PC-3 (cell line): Measurements from ENCODE around the gene TBC1D2.

ENCODE experiments used
- CTCF ChIP-seq: fragments of 300-600 bp; sonication (generic); conservative IDR thresholded peaks from 2 replicates; pipeline ENCODE4 v1.5.1; 2017; ENCODE audit warnings: antibody characterized with exemption, low read depth, mild to moderate bottlenecking, low read length
- EZH2 ChIP-seq: fragments of 300-600 bp; sonication (generic); IDR thresholded peaks from one replicate; pipeline ENCODE4 v1.6.1; 2017; ENCODE audit warnings: antibody characterized with exemption, mild to moderate bottlenecking, low read length; ENCODE audit not compliant: unreplicated experiment
- EZH2phosphoT487 ChIP-seq: fragments of 300-600 bp; sonication (generic); IDR thresholded peaks from 2 replicates; pipeline ENCODE4 v1.6.1; 2018; ENCODE audit warnings: mild to moderate bottlenecking, antibody characterized with exemption, low read length, borderline replicate concordance

- TF ChIP-seq CTCF (no peak), EZH2 (no peak), EZH2phosphoT487 (no peak)
These were observed 3.9 kb downstream of the TBC1D2 start for GRCh38 chr9:98251551-98251950.
